Measurements from ENCODE around the gene CCL11. TPM values are rescaled to one million over a fixed set of nuclear protein-coding genes. Genes with fewer than 3 reads are reported as not detected.
"Not testable (repeated sequence)": the region's sequence is repeated elsewhere in the genome, so short reads cannot be mapped to it uniquely, and the experiment has no call there.

Gene CCL11
- total RNA-seq, 1 donor from 2014 or later: not detected

DNA sequence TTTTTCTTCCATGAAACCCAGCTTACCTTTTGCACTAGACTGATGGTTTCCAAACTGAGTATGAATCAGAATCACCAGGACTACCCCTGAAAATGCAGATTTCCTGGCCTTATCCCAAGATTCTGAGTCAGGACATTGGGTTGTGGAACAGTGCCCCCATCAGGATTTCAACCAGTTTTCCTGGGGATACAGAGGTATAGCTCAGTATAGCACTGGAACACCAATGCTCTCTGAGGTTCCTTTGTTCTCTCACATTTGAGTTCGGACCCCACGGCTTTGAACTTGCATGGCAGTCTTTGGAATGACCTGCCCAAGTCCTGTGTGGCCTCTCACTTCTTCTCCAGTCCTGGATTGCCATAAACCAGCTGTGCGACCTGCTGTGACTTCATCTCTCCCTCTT, 20.9 kb downstream of the CCL11 start:
- DNase-seq (ENCODE audit: low read depth in 2 of 2): peak; percentile 20 to 64

DNA sequence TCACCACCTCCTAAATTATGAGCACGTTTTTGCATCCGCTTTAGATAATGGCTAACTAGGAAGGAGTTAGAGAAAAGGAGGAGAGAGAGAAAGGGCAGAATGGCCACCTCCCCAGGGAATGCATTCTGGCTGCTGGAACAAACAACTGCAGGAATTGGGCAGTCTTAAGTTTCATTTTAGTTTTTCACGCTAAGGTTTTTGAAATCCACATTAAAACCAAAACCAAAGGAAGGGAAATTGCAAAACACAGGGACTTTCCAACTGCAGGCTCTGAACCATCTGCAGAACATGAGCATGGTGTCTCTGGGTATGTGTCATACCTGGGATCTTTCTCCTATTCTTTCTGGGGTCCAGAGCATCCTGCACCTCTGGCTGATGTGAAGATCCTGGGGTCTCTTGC, 21.6 kb downstream of the CCL11 start:
- DNase-seq (ENCODE audit: low read depth in 2 of 2): no peak

DNA sequence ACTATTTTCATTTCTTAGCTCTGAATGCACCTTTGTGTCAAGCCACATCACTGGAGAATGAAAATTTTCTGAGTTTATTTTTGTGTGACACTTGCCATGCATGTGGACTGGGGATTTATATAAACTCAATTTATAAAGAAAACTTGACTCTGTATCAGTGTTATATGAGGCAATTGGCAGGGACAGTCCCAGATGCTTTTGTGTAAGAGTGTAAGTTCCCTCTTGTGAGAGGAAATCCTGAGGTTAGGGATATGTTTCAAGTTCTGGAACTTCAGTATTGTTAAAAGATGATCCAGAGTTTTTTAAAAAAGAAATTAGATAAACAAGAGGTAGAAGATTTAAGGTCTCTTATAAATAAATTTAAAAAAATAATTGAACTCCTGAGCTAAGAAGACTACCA, 22.8 kb downstream of the CCL11 start:
- no peak for DNase-seq (ENCODE audit: low read depth in 2 of 2)

DNA sequence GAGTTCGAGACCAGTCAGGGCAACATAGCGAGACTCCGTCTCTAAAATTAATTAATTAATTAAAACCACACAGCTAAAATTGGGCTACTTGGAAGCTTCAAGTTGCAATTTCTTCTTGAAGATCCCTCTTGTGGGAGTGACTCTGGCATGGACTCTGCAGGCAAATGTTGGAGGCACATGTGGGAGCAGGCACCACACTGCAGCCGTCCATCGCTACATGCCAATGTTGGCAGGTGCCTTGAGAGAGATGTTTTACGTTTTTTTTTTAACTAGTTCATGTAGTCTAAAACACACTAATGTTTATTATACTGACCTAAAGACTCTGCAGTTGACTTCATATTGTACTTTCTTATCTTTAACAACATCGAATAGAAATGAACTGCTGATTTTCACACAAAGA, 25.7 kb downstream of the CCL11 start:
- DNase-seq (ENCODE audit: low read depth in 2 of 2): no peak

DNA sequence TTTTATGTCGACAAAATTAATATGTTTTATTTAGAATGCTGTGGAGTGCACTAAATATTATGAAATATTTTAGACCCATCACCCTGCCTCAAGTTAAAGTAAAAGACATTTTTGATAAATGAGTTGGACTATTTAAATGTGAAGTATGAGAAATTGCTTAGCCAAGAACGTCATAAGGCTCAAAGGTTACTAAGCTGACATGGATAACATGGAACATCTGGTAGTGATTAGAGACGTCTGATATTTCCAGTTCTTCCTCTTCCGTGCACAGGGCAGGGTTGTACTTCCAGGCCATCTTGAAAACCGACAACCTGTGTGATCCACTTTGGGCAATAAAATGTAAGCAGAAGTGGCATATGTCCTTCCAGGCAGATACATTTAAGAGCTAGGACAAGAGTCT, 26.5 kb downstream of the CCL11 start:
- no peak for DNase-seq (ENCODE audit: low read depth in 2 of 2)

DNA sequence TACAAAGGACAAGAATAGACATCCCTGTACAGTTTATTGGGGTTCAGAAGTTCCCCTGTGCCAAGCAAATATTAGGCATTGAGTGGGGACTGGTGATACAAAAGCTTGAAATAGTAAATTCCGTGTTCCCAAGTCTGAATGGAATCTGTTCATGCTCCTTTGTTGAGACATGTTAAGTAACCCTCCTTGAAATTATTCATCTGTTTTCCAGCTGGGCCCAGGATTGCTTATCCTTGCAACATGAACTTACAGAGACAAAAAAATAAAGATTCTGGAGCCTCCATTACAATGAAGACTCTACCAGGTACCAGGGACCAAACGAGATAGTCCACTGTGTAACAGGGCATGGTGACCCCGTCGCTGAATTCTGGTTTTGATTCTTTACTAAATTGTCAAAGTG, 27.6 kb downstream of the CCL11 start:
- no peak for DNase-seq (ENCODE audit: low read depth in 2 of 2)

DNA sequence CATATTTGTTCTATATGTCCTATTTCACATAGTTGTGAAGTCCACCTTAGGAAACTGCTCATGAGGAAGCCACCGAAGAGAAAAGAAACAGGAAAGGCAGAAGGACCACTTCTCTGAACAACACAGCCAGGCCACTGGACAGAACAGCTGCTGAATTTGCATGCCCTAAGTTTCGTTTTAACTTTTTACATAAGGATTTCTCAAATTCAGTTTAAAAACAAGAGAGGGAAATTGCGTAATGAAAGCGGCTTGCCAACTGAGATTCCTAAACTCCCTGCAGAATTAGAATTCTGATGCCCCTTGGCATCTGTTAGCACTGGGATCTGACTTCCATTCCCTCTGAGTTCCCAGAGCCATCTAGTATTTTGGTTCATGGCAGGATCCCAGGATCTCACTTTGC, 28.7 kb downstream of the CCL11 start:
- DNase-seq (ENCODE audit: low read depth in 2 of 2): peak; percentile 25 to 31

DNA sequence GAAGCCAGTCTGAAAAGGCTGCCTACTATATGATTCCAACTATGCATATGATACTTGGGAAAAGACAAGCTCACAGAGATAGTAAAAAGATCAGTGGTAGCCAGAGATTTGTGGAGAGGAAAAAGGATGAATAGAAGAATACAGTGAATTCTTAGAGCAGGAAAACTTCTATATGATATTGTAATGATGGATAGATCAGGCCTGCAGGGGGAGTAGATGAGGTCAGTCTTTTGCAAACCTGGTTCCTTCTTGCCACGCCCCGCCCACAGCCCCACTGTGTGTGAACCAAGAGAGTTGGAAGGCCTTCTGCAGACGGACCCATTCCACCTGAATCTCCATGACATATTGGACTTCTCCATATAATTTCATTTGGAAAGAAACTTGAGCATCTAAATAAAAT, 32.9 kb downstream of the CCL11 start:
- DNase-seq (ENCODE audit: low read depth in 2 of 2): no peak

DNA sequence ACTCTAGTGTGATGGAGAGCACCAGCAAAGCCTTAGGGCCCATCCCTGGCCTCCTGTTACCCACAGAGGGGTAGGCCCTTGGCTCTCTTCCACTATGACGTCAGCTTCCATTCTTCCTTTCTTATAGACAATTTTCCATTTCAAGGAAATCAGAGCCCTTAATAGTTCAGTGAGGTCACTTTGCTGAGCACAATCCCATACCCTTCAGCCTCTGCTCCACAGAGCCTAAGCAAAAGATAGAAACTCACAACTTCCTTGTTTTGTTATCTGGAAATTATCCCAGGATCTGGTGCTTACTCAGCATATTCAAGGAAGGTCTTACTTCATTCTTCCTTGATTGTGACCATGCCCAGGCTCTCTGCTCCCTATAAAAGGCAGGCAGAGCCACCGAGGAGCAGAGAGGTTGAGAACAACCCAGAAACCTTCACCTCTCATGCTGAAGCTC, 33.5 kb downstream of the CCL11 start, which contains the start of gene CCL8:
Gene CCL8 (plus strand): TSS at position 397 of the 445 bp plus-strand sequence. CDS start 67 bp downstream, outside the sequence.
- DNase-seq (ENCODE audit: low read depth in 2 of 2): no peak

DNA sequence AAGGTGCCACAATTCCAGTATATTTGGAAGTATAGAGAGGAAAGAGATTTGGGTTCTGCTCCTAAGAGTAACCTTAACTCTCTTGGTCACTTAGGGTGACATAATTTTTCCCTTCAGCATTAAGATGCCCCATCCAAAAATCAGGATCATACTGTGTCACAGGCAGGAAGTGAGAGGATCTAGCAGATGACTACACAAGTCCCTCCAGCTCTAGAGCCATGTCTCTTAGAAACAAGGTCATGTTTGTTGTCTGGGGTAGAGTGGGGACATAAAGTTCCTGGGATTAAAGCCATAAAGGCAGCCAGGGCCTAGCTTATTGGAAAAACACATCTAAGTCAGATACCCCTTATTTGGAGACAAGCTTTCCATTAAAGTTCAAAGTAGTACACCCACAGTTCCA, 36.4 kb downstream of the CCL11 start:
- no peak for DNase-seq (ENCODE audit: low read depth in 2 of 2)

DNA sequence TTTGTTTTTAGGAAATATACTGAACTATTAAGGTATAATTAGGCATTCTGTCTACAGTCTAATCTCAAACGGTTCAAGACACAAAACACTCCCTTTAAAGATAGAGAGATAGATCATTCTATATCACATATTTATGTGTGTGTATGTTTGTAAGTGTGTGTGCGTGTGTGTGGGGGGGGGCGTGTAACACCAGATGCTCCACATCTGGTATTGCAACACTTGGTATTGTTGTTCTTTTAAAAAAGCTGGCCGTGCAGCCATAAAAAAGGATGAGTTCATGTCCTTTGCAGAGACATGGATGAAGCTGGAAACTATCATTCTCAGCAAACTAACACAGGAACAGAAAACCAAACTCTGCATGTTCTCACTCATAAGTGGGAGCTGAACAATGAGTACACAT, 42.0 kb downstream of the CCL11 start:
- DNase-seq (ENCODE audit: low read depth in 2 of 2): not testable (repeated sequence)

DNA sequence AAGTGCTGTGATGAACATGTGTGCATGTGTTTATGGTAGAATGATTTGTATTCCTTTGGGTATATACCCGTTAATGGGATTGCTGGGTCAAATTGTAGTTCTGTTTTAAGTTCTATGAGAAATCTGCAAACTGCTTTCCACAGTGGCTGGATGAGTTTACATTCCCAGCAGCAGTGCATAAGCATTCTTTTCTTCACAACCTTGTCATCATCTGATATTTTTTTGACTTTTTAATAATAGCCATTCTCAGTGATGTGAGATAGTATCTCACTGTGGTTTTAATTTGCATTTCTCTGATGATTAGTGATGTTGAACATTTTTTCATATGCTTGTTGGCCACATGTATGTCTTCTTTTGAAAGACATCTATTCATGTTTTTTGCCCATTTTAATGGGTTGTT, 52.2 kb downstream of the CCL11 start:
- no peak for DNase-seq (ENCODE audit: low read depth in 2 of 2)

Other genes with a start within 250 kb of the CCL11 start
- 67.7 and 102 TPM in 2 replicates for gene CCL2, start 30.5 kb upstream of the CCL11 start, total RNA-seq
- gene CCL7, start 15.5 kb upstream of the CCL11 start, total RNA-seq: 0.13 and 0.25 TPM in 2 replicates
- gene CCL8, start 33.7 kb downstream of the CCL11 start, total RNA-seq: 0.13 TPM in 2 replicates
- gene CCL13, start 70.7 kb downstream of the CCL11 start, total RNA-seq: not detected in 2 replicates
- gene CCL1, start 77.5 kb downstream of the CCL11 start, total RNA-seq: not detected in 2 replicates

Data from dermis microvascular lymphatic vessel endothelial cell (primary cell).